ENCODE data around the gene ESRRB. TPM values are rescaled to one million over a fixed set of nuclear protein-coding genes. Genes with fewer than 3 reads are reported as not detected.

ESRRB gene
- total RNA-seq, 1 experiment from 2014 or later, result 1.6 TPM

DNA sequence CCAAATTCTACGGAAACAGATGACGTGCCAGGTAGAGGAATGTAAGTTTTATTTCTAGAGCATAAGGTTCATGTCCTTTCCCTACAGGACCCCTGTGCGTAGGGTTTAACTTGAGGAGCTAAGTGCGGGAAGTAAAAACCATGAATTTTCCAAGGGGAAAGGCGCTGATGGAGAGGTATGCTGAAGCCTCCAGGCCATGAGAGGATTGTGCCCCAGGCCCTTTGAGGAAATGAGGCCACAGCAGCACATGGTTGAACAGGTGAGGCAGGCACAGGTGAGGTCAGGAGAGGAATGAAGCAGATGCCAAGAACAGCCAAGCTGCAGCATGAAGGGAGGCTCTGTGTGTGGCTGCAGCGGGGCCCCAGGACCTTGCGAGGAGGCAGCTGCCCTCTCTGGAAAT, 14.7 kb downstream of the ESRRB start:
- ATAC-seq, result no peak
- no peak overlapping the region for H3K4me3 Mint-ChIP-seq
- H3K27me3 Mint-ChIP-seq (ENCODE audit: low read depth), result no peaks in the 10 kb centered on the region
- no peak overlapping the region for H3K27ac Mint-ChIP-seq
- POLR2A ChIA-PET, result no interaction called here
- TF ChIP-seq NFYB (CRISPR knock-in tag; conservative IDR thresholded peaks at IDR 0.05; ENCODE audit: low read depth) (no peak), NFE2L1 (CRISPR knock-in tag; IDR thresholded peaks at IDR 0.05) (no peak), GABPB1 (CRISPR knock-in tag; IDR thresholded peaks at IDR 0.05) (no peak), ZNF219 (CRISPR knock-in tag; IDR thresholded peaks at IDR 0.05; ENCODE audit: borderline replicate concordance) (no peak), NR1H2 (CRISPR knock-in tag; IDR thresholded peaks at IDR 0.05) (no peak), ZNF396 (CRISPR knock-in tag; IDR thresholded peaks at IDR 0.05; ENCODE audit: borderline replicate concordance) (no peak), MXD4 (CRISPR knock-in tag; IDR thresholded peaks at IDR 0.05; ENCODE audit: borderline replicate concordance) (no peak), ETV6 (CRISPR knock-in tag; IDR thresholded peaks at IDR 0.05) (no peak), TCF7 (CRISPR knock-in tag; IDR thresholded peaks at IDR 0.05; ENCODE audit: low read depth) (no peak), OVOL2 (CRISPR knock-in tag; IDR thresholded peaks at IDR 0.05; ENCODE audit: borderline replicate concordance) (no peak)
- TF ChIP-seq, protein P1, sequence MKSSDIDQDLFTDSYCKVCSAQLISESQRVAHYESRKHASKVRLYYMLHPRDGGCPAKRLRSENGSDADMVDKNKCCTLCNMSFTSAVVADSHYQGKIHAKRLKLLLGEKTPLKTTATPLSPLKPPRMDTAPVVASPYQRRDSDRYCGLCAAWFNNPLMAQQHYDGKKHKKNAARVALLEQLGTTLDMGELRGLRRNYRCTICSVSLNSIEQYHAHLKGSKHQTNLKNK (CRISPR knock-in tag; IDR thresholded peaks at IDR 0.05), result no peak
- TF ChIP-seq, protein P2, sequence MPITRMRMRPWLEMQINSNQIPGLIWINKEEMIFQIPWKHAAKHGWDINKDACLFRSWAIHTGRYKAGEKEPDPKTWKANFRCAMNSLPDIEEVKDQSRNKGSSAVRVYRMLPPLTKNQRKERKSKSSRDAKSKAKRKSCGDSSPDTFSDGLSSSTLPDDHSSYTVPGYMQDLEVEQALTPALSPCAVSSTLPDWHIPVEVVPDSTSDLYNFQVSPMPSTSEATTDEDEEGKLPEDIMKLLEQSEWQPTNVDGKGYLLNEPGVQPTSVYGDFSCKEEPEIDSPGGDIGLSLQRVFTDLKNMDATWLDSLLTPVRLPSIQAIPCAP (CRISPR knock-in tag; IDR thresholded peaks at IDR 0.05), result no peak
- TF ChIP-seq, protein P3, sequence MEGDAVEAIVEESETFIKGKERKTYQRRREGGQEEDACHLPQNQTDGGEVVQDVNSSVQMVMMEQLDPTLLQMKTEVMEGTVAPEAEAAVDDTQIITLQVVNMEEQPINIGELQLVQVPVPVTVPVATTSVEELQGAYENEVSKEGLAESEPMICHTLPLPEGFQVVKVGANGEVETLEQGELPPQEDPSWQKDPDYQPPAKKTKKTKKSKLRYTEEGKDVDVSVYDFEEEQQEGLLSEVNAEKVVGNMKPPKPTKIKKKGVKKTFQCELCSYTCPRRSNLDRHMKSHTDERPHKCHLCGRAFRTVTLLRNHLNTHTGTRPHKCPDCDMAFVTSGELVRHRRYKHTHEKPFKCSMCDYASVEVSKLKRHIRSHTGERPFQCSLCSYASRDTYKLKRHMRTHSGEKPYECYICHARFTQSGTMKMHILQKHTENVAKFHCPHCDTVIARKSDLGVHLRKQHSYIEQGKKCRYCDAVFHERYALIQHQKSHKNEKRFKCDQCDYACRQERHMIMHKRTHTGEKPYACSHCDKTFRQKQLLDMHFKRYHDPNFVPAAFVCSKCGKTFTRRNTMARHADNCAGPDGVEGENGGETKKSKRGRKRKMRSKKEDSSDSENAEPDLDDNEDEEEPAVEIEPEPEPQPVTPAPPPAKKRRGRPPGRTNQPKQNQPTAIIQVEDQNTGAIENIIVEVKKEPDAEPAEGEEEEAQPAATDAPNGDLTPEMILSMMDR (IDR thresholded peaks at IDR 0.05), result no peak
- TF ChIP-seq, protein P4, sequence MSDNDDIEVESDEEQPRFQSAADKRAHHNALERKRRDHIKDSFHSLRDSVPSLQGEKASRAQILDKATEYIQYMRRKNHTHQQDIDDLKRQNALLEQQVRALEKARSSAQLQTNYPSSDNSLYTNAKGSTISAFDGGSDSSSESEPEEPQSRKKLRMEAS (CRISPR knock-in tag; IDR thresholded peaks at IDR 0.05), result no peak
- TF ChIP-seq, protein P5, sequence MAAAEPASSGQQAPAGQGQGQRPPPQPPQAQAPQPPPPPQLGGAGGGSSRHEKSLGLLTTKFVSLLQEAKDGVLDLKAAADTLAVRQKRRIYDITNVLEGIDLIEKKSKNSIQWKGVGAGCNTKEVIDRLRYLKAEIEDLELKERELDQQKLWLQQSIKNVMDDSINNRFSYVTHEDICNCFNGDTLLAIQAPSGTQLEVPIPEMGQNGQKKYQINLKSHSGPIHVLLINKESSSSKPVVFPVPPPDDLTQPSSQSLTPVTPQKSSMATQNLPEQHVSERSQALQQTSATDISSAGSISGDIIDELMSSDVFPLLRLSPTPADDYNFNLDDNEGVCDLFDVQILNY (CRISPR knock-in tag; IDR thresholded peaks at IDR 0.05), result no peak
- TF ChIP-seq, protein P6, sequence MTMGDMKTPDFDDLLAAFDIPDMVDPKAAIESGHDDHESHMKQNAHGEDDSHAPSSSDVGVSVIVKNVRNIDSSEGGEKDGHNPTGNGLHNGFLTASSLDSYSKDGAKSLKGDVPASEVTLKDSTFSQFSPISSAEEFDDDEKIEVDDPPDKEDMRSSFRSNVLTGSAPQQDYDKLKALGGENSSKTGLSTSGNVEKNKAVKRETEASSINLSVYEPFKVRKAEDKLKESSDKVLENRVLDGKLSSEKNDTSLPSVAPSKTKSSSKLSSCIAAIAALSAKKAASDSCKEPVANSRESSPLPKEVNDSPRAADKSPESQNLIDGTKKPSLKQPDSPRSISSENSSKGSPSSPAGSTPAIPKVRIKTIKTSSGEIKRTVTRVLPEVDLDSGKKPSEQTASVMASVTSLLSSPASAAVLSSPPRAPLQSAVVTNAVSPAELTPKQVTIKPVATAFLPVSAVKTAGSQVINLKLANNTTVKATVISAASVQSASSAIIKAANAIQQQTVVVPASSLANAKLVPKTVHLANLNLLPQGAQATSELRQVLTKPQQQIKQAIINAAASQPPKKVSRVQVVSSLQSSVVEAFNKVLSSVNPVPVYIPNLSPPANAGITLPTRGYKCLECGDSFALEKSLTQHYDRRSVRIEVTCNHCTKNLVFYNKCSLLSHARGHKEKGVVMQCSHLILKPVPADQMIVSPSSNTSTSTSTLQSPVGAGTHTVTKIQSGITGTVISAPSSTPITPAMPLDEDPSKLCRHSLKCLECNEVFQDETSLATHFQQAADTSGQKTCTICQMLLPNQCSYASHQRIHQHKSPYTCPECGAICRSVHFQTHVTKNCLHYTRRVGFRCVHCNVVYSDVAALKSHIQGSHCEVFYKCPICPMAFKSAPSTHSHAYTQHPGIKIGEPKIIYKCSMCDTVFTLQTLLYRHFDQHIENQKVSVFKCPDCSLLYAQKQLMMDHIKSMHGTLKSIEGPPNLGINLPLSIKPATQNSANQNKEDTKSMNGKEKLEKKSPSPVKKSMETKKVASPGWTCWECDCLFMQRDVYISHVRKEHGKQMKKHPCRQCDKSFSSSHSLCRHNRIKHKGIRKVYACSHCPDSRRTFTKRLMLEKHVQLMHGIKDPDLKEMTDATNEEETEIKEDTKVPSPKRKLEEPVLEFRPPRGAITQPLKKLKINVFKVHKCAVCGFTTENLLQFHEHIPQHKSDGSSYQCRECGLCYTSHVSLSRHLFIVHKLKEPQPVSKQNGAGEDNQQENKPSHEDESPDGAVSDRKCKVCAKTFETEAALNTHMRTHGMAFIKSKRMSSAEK (CRISPR knock-in tag; IDR thresholded peaks at IDR 0.05; ENCODE audit: borderline replicate concordance), result no peak
- TF ChIP-seq, protein P7, sequence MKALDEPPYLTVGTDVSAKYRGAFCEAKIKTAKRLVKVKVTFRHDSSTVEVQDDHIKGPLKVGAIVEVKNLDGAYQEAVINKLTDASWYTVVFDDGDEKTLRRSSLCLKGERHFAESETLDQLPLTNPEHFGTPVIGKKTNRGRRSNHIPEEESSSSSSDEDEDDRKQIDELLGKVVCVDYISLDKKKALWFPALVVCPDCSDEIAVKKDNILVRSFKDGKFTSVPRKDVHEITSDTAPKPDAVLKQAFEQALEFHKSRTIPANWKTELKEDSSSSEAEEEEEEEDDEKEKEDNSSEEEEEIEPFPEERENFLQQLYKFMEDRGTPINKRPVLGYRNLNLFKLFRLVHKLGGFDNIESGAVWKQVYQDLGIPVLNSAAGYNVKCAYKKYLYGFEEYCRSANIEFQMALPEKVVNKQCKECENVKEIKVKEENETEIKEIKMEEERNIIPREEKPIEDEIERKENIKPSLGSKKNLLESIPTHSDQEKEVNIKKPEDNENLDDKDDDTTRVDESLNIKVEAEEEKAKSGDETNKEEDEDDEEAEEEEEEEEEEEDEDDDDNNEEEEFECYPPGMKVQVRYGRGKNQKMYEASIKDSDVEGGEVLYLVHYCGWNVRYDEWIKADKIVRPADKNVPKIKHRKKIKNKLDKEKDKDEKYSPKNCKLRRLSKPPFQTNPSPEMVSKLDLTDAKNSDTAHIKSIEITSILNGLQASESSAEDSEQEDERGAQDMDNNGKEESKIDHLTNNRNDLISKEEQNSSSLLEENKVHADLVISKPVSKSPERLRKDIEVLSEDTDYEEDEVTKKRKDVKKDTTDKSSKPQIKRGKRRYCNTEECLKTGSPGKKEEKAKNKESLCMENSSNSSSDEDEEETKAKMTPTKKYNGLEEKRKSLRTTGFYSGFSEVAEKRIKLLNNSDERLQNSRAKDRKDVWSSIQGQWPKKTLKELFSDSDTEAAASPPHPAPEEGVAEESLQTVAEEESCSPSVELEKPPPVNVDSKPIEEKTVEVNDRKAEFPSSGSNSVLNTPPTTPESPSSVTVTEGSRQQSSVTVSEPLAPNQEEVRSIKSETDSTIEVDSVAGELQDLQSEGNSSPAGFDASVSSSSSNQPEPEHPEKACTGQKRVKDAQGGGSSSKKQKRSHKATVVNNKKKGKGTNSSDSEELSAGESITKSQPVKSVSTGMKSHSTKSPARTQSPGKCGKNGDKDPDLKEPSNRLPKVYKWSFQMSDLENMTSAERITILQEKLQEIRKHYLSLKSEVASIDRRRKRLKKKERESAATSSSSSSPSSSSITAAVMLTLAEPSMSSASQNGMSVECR (CRISPR knock-in tag; IDR thresholded peaks at IDR 0.05; ENCODE audit: borderline replicate concordance), result no peak
- no peak for DNase-seq (ENCODE audit: low spot score)
- no peaks in the 10 kb centered on the region for H3K36me3 Mint-ChIP-seq
- H3K9me3 Mint-ChIP-seq, result no peaks in the 10 kb centered on the region
- CTCF ChIA-PET, result no interaction called here
- H3K4me1 Mint-ChIP-seq, result peaks cover 4% of the 10 kb centered on the region; the same call in 1 of the 2 replicates

Data from WTC11 (cell line).